UCSD-AML1 (cell line): ENCODE data around the gene ANXA3.
"Not testable (repeated sequence)": the region's sequence is repeated elsewhere in the genome, so short reads cannot be mapped to it uniquely, and the experiment has no call there.

Experiments used
- DNase-seq: peaks from one replicate; lab custom pipeline; 2025; ENCODE audit not compliant: unreplicated experiment; lab: John Stamatoyannopoulos, UW

ANXA3 gene

GRCh38 chr4:78570117-78570516, 18.5 kb downstream of the ANXA3 start:
- DNase-seq: no peak

GRCh38 chr4:78571804-78572203, 20.2 kb downstream of the ANXA3 start:
- no peak for DNase-seq

DNA sequence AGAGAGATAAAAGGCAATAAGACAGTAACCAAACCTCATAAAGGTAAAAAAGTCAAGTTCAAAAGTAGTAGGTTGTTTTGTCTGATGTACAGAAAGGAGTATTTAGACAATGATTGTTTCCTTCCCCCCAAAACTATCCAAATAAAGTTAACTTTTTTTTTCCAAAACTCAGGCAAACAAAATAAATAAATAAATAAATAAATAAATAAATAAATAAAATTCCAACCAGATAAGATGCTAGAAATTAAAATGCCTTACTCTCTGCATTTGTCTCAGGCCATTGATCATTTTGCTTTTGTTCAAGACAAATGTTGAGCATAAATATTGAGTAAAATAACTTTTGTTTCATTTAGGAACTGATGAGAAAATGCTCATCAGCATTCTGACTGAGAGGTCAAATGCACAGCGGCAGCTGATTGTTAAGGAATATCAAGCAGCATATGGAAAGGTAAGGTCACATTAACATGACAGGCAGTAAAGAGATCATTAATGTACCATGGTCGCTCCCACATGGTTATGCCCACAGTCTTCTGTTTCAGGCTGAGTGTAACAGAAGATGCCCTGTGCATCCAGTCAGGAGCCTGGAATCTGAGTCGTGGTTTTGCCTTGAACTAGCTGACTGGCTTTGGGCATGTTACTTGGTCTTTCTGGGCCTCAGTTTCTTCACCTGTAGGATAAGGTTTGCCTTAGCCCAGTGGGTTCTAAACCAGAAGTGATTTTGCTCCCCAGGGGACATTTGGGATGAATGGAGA, 27.3 kb downstream of the ANXA3 start:
- DNase-seq: no peak

GRCh38 chr4:78581618-78582017, 30.0 kb downstream of the ANXA3 start:
- DNase-seq: no peak

GRCh38 chr4:78584863-78585547, 33.4 kb downstream of the ANXA3 start:
- no peak for DNase-seq

DNA sequence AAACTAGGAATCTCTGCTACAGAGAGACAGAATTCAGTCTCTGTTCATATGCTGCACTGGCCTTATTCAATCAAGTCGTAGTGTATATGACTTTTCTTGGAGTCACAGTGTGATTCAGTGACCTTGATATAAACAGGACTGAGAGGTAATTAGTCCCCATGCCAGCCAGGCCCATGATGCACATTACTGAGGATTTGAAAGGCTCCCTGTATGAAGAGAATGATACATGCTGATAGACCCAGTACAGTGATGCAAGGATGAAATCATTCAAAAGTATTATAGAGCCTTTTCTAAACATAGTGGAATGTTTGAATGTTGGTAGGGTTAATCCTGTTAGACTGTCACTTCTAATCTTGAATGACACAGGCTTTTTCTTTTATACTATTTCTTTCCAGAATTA, 34.1 kb downstream of the ANXA3 start:
- no peak for DNase-seq

DNA sequence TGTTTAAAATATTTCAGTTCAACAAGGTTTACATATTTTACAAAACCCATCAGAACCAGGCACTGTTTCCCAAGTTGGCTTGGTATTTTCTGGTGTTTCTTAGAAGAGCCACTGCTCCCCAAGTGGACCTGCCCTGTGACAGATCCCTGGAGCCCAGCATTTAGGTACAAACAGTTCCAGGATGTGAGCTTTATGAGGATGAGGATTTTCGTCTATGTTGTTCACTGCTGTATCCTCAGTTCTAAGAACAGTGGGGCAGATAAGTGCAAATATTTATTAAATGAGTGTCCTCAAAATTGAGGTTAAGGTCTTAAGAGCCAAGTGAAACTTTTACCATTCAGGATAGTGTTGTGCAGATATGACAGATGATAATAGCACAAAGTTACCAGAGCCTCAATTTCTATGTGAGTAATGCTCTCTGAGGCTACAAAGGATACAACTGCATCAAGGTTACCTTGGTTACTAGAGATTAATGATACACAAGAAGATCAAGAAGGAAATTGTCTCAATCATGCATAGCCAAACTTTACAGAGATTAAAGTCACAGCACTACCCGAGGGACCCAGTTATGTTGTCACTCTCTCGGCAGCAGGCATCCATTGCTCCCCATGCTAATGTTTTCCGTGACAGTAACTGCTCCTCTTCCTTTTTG, 37.5 kb downstream of the ANXA3 start:
- no peak for DNase-seq

GRCh38 chr4:78591404-78591803, 39.8 kb downstream of the ANXA3 start:
- no peak for DNase-seq

GRCh38 chr4:78592088-78592783, 40.7 kb downstream of the ANXA3 start:
- no peak for DNase-seq

DNA sequence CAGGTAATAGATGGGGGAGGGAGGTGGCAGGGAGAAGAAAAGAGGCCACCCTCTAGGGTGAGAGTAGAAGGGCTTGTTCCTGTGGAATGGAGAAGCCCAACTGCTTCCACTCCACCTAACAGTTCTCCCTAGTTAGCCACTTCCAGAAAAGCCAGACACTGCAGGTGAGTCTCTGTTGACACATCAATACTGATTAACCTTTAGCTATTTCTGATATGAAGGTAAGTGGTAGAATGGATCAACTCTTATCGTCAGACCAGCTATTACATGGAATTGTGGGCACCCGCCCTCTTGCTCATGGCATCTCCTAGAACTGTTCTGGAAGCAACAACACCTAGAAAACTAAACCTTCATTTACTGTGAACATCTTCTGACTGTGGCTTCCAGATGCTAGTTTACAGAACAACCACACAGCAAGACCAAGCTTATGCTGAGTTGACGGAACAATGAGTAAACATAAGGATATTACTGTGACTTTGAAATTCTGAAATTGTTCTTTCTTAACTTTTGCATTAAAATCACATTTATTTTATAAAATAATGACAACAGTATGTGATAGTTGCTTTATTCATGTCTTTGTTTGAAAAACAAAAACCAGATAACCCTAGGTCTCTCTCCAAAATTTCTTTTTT, 44.7 kb downstream of the ANXA3 start:
- DNase-seq: no peak

DNA sequence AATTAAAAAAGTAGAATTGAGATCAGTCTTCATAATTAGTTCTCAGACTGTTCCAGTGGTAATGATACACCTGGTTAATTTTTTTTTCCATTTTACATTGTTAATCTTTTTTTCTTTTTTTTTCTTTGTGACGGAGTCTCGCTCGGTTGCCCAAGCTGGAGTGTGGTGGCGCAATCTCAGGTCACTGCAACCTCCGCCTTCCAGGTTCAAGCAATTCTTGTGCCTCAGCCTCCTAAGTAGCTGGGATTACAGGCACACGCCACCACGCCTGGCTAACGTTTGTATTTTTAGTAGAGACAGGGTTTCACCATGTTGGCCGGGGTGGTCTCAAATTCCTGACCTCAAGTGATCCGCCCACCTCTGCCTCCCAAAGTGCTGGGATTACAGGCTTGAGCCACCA, 46.9 kb downstream of the ANXA3 start:
- not testable (repeated sequence) for DNase-seq

GRCh38 chr4:78599147-78599546, 47.6 kb downstream of the ANXA3 start:
- no peak for DNase-seq

- peak; percentile 73 for DNase-seq
Observed at GRCh38 chr4:78599931-78600375, 48.4 kb downstream of the ANXA3 start.

DNA sequence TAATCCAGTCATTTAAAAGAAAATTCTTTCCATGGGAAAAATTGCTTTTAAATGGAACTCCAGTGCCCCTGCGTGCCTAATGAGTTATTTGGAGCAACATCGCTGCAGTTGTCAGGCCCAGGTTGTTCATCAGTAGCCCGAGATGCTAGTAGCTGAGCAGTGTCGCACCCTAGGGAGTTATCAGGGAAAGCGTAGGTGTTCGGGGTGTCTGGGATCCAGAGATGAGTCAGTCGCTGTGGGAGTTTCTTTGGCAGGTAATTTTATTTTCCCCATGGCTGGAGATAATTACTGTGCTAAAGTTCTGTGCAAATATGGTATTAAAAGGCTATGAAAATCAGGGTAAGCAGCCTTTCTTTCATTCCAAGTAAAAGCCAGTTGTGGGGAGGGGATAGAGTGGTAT, 49.4 kb downstream of the ANXA3 start:
- DNase-seq: no peak

- no peak for DNase-seq
Observed at GRCh38 chr4:78602334-78602733, 50.8 kb downstream of the ANXA3 start.

GRCh38 chr4:78603384-78603783, 51.8 kb downstream of the ANXA3 start:
- DNase-seq: no peak

- DNase-seq: no peak
Observed at GRCh38 chr4:78604988-78605387, 53.4 kb downstream of the ANXA3 start.

DNA sequence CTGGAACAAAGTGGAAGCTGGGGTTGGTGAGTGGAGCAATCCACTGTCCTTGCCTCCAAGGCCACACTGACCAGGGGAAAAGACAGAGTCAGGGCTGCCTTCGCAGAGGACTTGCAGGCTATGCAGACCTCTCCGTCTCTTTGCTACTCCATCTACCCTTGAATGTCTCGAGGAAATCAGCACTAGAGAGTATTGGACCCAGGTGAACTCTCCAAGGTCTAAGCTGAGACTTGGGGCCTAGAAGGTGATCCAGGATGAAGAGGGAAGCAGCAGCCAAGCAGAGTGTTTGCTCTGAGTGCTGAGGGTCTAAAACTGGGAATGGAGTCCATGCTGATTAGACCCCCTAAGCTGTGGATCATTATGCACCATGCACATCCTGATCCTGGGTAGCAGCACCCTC, 54.5 kb downstream of the ANXA3 start:
- DNase-seq: no peak

GRCh38 chr4:78606530-78607095, 55.0 kb downstream of the ANXA3 start:
- no peak for DNase-seq

GRCh38 chr4:78608684-78609083, 57.1 kb downstream of the ANXA3 start:
- no peak for DNase-seq

DNA sequence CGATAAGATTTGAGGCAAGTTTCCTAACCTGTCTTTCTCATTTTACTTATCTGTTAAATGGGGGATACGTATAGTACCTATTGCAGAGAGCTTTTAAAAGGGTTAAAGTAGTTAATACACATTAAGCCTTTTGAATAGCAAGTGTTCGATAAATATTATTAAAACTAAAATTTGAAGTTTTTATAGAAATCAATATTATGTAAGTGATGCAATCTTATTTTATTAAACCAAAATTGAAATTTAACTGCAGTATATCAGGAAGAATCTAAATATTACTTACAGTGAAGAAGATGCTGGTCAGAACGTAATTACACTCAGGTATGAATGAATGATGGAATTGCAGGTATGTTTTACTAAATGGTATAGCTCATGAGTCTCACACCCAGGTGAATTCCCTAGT, 58.0 kb downstream of the ANXA3 start:
- no peak for DNase-seq
